LNCaP clone FGC (cell line): ENCODE data around the gene SPECC1L.
"Not testable (repeated sequence)": the region's sequence is repeated elsewhere in the genome, so short reads cannot be mapped to it uniquely, and the experiment has no call there.

Experiments
- DNase-seq: peaks from one replicate; pipeline ENCODE4 v3.0.0-alpha.2; 2011; ENCODE audit warnings: low read depth
- H3K4me3 ChIP-seq: 2 replicates; pipeline ENCODE4 v1.5.1; 2011; ENCODE audit warnings: mild to moderate bottlenecking, low read depth, low read length, control low read depth
- TF ChIP-seq, protein P1 (sequence below): IDR thresholded peaks from 2 replicates; pipeline ENCODE4 v1.5.1; 2012; ENCODE audit warnings: mild to moderate bottlenecking; ENCODE audit not compliant: control insufficient read depth, insufficient read depth; ENCODE audit errors: extremely low read depth

SPECC1L gene

DNA sequence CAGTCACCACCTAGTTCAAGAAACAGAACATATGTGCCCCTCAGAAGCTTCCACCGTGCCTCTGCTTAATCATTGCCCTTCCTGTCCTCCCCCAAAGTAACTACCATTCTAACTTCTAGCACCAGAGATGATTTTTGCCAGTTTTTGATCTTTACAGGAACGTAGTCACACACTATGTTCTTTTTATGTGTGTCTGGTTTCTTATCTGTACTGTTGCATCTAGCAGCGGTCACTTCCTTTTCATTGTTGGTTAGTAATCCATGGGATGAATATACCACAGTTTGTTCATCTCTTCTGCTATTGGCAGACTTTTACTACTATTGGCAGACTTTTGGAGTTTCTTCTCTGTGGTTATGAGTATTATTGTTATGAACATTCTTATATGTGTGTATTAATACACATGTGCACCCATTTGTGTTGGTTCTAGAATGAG, 34.6 kb downstream of the SPECC1L start:
- peak overlapping the region; percentile 46 for H3K4me3 ChIP-seq
- no peak for DNase-seq
- TF ChIP-seq, protein P1, sequence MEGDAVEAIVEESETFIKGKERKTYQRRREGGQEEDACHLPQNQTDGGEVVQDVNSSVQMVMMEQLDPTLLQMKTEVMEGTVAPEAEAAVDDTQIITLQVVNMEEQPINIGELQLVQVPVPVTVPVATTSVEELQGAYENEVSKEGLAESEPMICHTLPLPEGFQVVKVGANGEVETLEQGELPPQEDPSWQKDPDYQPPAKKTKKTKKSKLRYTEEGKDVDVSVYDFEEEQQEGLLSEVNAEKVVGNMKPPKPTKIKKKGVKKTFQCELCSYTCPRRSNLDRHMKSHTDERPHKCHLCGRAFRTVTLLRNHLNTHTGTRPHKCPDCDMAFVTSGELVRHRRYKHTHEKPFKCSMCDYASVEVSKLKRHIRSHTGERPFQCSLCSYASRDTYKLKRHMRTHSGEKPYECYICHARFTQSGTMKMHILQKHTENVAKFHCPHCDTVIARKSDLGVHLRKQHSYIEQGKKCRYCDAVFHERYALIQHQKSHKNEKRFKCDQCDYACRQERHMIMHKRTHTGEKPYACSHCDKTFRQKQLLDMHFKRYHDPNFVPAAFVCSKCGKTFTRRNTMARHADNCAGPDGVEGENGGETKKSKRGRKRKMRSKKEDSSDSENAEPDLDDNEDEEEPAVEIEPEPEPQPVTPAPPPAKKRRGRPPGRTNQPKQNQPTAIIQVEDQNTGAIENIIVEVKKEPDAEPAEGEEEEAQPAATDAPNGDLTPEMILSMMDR: no peak

GRCh38 chr22:24310969-24311368, 40.3 kb downstream of the SPECC1L start:
- TF ChIP-seq, protein P1: no peak
- no peak for DNase-seq
- H3K4me3 ChIP-seq: no peak overlapping the region

- no peak overlapping the region for H3K4me3 ChIP-seq
- TF ChIP-seq, protein P1: no peak
- DNase-seq: no peak
These were observed 44.8 kb downstream of the SPECC1L start for GRCh38 chr22:24315367-24315966.

GRCh38 chr22:24316264-24316663, 45.6 kb downstream of the SPECC1L start:
- H3K4me3 ChIP-seq, DNase-seq: not testable (repeated sequence)

GRCh38 chr22:24317511-24317910, 46.9 kb downstream of the SPECC1L start:
- not testable (repeated sequence) for H3K4me3 ChIP-seq, DNase-seq

DNA sequence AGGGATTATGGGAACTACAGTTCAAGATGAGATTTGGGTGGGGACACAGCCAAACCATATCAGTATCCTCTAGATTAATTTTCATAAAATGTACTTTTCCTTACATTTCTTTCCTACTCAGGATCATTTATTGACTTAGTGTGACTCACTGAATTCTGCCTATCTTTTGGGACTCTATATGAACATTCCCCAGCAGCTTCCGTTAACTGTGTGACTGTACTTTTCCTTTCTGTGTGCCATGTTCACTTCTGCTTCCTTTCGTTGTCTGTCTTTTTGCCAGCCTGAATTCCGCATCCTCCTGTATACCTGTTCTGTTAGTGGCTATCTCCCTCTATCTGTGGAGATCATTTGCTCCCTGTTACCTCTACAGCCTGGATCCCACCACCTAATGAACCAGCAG, 48.8 kb downstream of the SPECC1L start:
- H3K4me3 ChIP-seq: no peak overlapping the region
- TF ChIP-seq, protein P1: no peak
- DNase-seq: no peak

- DNase-seq: no peak
- no peak overlapping the region for H3K4me3 ChIP-seq
These were observed 51.4 kb downstream of the SPECC1L start for GRCh38 chr22:24321999-24322398.

DNA sequence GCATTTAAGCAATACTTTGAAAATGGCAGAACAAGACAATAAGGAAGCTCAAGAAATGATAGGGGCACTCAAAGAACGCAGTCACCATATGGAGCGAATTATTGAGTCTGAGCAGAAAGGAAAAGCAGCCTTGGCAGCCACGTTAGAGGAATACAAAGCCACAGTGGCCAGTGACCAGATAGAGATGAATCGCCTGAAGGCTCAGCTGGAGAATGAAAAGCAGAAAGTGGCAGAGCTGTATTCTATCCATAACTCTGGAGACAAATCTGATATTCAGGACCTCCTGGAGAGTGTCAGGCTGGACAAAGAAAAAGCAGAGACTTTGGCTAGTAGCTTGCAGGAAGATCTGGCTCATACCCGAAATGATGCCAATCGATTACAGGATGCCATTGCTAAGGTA, 51.9 kb downstream of the SPECC1L start:
- TF ChIP-seq, protein P1: no peak
- no peak overlapping the region for H3K4me3 ChIP-seq
- DNase-seq: no peak

More at GRCh38 chr22:24321999-24322398, 51.4 kb downstream of the SPECC1L start:
- TF ChIP-seq, protein P1: no peak
